Measurements from ENCODE around the gene PDE4B. TPM values are rescaled to one million over a fixed set of nuclear protein-coding genes. Genes with fewer than 3 reads are reported as not detected.

The PDE4B gene
- total RNA-seq, 2 donors from 2014 or later = 18.1 to 55.4 TPM

- H3K36me3 ChIP-seq = no peaks in the 10 kb centered on the region
- no peak overlapping the region for H3K27ac ChIP-seq
- no peaks in the 10 kb centered on the region for H3K9me3 ChIP-seq
- DNase-seq (ENCODE audit: low spot score) = no peak
- WGBS = 44% methylated on average over 1 of the region's 1 CpG
- intact Hi-C loops (cut with DNase I) = no loop called here
- no peaks in the 10 kb centered on the region for H3K4me1 ChIP-seq (replicated peaks)
- TF ChIP-seq CTCF (IDR thresholded peaks at IDR 0.05) (no peak), POLR2A (IDR thresholded peaks at IDR 0.05) (no peak), POLR2AphosphoS5 (IDR thresholded peaks at IDR 0.05) (no peak)
- H3K27me3 ChIP-seq (replicated peaks; ENCODE audit: insufficient read depth) = no peaks in the 10 kb centered on the region
- no peak overlapping the region for H3K4me3 ChIP-seq
Observed at GRCh38 chr1:65882076-65882475, 89.4 kb downstream of the PDE4B start.

GRCh38 chr1:65889441-65889840, 96.7 kb downstream of the PDE4B start:
- intact Hi-C loops (cut with DNase I) = no loop called here
- no peak overlapping the region for H3K27ac ChIP-seq
- no peaks in the 10 kb centered on the region for H3K4me1 ChIP-seq (replicated peaks)
- no peaks in the 10 kb centered on the region for H3K27me3 ChIP-seq (replicated peaks; ENCODE audit: insufficient read depth)
- DNase-seq (ENCODE audit: low spot score) = no peak
- no peak overlapping the region for H3K4me3 ChIP-seq
- no peaks in the 10 kb centered on the region for H3K36me3 ChIP-seq
- TF ChIP-seq POLR2AphosphoS5 (IDR thresholded peaks at IDR 0.05) (no peak), POLR2A (IDR thresholded peaks at IDR 0.05) (no peak), CTCF (IDR thresholded peaks at IDR 0.05) (no peak)
- H3K9me3 ChIP-seq = no peaks in the 10 kb centered on the region

GRCh38 chr1:65890201-65890843, 97.6 kb downstream of the PDE4B start:
- no peak overlapping the region for H3K27ac ChIP-seq
- no peaks in the 10 kb centered on the region for H3K9me3 ChIP-seq
- intact Hi-C loops (cut with DNase I) = no loop called here
- no peaks in the 10 kb centered on the region for H3K27me3 ChIP-seq (replicated peaks; ENCODE audit: insufficient read depth)
- TF ChIP-seq POLR2AphosphoS5 (IDR thresholded peaks at IDR 0.05) (no peak), POLR2A (IDR thresholded peaks at IDR 0.05) (no peak), CTCF (IDR thresholded peaks at IDR 0.05) (no peak)
- no peak overlapping the region for H3K4me3 ChIP-seq
- no peak for DNase-seq (ENCODE audit: low spot score)
- no peaks in the 10 kb centered on the region for H3K36me3 ChIP-seq
- WGBS = 14% methylated on average over 3 of the region's 3 CpGs
- H3K4me1 ChIP-seq (replicated peaks) = no peaks in the 10 kb centered on the region

GRCh38 chr1:65894738-65895605, 102.3 kb downstream of the PDE4B start:
- no peak for DNase-seq (ENCODE audit: low spot score)
- no peaks in the 10 kb centered on the region for H3K4me1 ChIP-seq (replicated peaks)
- intact Hi-C loops (cut with DNase I) = no loop called here
- no peak for TF ChIP-seq POLR2A (IDR thresholded peaks at IDR 0.05)
- no peak for TF ChIP-seq CTCF (IDR thresholded peaks at IDR 0.05)
- no peak for TF ChIP-seq POLR2AphosphoS5 (IDR thresholded peaks at IDR 0.05)
- no peaks in the 10 kb centered on the region for H3K36me3 ChIP-seq
- no peaks in the 10 kb centered on the region for H3K27me3 ChIP-seq (replicated peaks; ENCODE audit: insufficient read depth)
- H3K27ac ChIP-seq = no peak overlapping the region
- H3K9me3 ChIP-seq = no peaks in the 10 kb centered on the region
- H3K4me3 ChIP-seq = no peak overlapping the region
- WGBS = 76% methylated on average over 8 of the region's 8 CpGs
